AG08396 (cell line): ENCODE measurements around the gene PLD6.
"Not testable (repeated sequence)": the region's sequence is repeated elsewhere in the genome, so short reads cannot be mapped to it uniquely, and the experiment has no call there.

Experiments
- DNase-seq: peaks from one replicate; pipeline ENCODE4 v3.0.0; 2012; ENCODE audit warnings: low spot score, mixed read lengths

The PLD6 gene

GRCh38 chr17:17206124-17206912 lies at the start of gene PLD6:
Gene PLD6 (minus strand): TSS chr17:17206333. CDS start chr17:17206286, 47 bp downstream.
- DNase-seq = peak; percentile 90

- DNase-seq = not testable (repeated sequence)
Measured at GRCh38 chr17:17255689-17256088, 49.6 kb upstream of the PLD6 start.

- no peak for DNase-seq
Measured at GRCh38 chr17:17254036-17254435, 47.9 kb upstream of the PLD6 start.

GRCh38 chr17:17253406-17253805 lies 47.3 kb upstream of the PLD6 start:
- DNase-seq = no peak

GRCh38 chr17:17252149-17252661 lies 46.1 kb upstream of the PLD6 start:
- DNase-seq = no peak

GRCh38 chr17:17246879-17247278 lies 40.7 kb upstream of the PLD6 start:
- no peak for DNase-seq

GRCh38 chr17:17243163-17243562 lies 37.0 kb upstream of the PLD6 start:
- no peak for DNase-seq

GRCh38 chr17:17242246-17242645 lies 36.1 kb upstream of the PLD6 start:
- no peak for DNase-seq

- no peak for DNase-seq
Measured at GRCh38 chr17:17241656-17242055, 35.5 kb upstream of the PLD6 start.

- DNase-seq = no peak
Measured at GRCh38 chr17:17239832-17240231, 33.7 kb upstream of the PLD6 start.

- peak; percentile 93 for DNase-seq
Measured at GRCh38 chr17:17237026-17237799, 31.1 kb upstream of the PLD6 start, which contains the start of gene FLCN. Gene FLCN (minus strand): TSS chr17:17237168. CDS start chr17:17228137, 9,031 bp downstream.

GRCh38 chr17:17236295-17237025 lies 30.3 kb upstream of the PLD6 start:
- DNase-seq = peak; percentile 47

GRCh38 chr17:17235212-17236174 lies 29.4 kb upstream of the PLD6 start:
- no peak for DNase-seq

- no peak for DNase-seq
Measured at GRCh38 chr17:17232303-17232621, 26.1 kb upstream of the PLD6 start.

GRCh38 chr17:17231621-17232302 lies 25.6 kb upstream of the PLD6 start:
- no peak for DNase-seq

GRCh38 chr17:17229416-17230384 lies 23.6 kb upstream of the PLD6 start:
- DNase-seq = no peak

GRCh38 chr17:17228521-17229279 lies 22.6 kb upstream of the PLD6 start:
- DNase-seq = no peak
